Measurements from ENCODE around the gene TSEN15. TPM values are rescaled to one million over a fixed set of nuclear protein-coding genes. Genes with fewer than 3 reads are reported as not detected.

TSEN15 gene
- total RNA-seq, 1 experiment from 2014 or later = 31.1 TPM

DNA sequence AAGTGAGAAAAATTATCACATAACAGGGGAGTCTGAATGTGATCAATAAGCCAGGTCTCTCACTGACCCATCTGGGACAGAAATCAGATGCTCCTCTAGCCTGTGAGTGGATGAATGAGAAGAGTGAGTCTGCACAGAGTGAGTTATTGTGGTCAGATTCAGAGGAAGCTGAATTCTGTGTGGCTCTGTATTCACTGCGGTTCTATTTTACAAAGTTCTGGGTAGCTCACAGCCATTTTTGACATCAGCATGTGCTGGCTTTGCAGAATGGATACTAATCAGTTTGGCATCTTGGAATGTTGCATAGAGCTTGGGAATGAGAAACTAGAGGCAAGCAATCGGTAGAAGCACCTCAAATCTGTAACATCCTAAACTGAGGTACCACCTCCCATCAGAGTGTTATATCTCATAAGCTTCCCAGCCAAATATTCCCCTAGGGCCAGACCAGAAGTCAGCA, 17.8 kb upstream of the TSEN15 start:
- ChIA-PET CTCF (no interaction called here), RAD21 (ENCODE audit: low non-redundant PET in 1 of 2, low total read pairs in 2 of 2, uncharacterized antibody in 2 of 2, unreplicated experiment in 2 of 2) (no interaction called here)
- BruUV-seq (replicated peaks) = no TSS peak

DNA sequence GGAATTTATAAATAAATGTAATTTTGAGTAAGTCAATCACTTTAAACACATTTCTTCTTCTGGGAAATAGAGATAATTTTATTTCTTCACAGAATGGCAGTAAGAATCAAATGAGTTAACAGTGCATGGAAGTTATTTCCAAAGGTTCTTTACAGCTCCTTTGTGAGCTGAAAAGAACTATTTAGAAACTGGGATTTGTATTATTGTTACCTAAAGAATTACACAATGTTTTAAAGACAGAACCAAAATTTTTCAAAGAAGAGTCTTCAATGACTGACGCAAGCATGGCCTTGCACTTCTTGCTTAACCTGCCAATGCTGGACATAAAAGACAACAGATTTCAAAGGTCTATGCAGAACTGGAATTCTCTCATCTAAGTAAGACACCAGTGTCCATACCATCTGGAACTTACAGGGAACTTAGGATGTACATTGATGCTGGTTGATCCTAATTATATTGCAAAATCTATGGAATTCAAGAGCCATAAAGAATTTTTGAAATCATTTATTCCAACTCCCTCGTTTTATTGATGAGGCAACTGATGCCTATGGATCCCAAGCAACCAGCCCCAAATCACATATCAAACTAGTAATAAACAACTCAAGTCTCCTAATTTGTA, 16.7 kb upstream of the TSEN15 start:
- ChIA-PET CTCF (no interaction called here), RAD21 (ENCODE audit: low non-redundant PET in 1 of 2, low total read pairs in 2 of 2, uncharacterized antibody in 2 of 2, unreplicated experiment in 2 of 2) (no interaction called here), POLR2A (no interaction called here)
- Histone ChIP-seq H3K36me3 (ENCODE audit: control insufficient read depth in 1 of 2, insufficient read depth in 2 of 2, low read length in 2 of 2) (no peaks in the 10 kb centered on the region), H3K4me2 (ENCODE audit: low read length) (no peak overlapping the region), H3K9ac (ENCODE audit: low read length) (no peak overlapping the region), H2AFZ (ENCODE audit: low read depth, low read length, poor library complexity, severe bottlenecking) (no peak overlapping the region), H3K9me2 (ENCODE audit: insufficient read depth) (no peaks in the 10 kb centered on the region), H3K79me2 (ENCODE audit: insufficient read depth, low read length) (no peaks in the 10 kb centered on the region), H3K4me3 (replicated peaks in 1 of 2; ENCODE audit: low read depth in 1 of 2, low read length in 2 of 2) (no peak overlapping the region), H3K4me1 (ENCODE audit: control insufficient read depth in 1 of 2, insufficient read depth in 2 of 2, low read length in 2 of 2) (no peaks in the 10 kb centered on the region), H3K27ac (ENCODE audit: low read depth, low read length) (no peak overlapping the region), H3K9me3 (ENCODE audit: control insufficient read depth in 1 of 2, insufficient read depth in 1 of 2, low read depth in 1 of 2, low read length in 2 of 2) (no peaks in the 10 kb centered on the region), H4K20me1 (ENCODE audit: insufficient read depth) (no peaks in the 10 kb centered on the region), H3K27me3 (ENCODE audit: insufficient read depth, low read length) (no peaks in the 10 kb centered on the region)
- no peak for DNase-seq (ENCODE audit: low read depth, low spot score)
- BruUV-seq (replicated peaks) = no TSS peak
- intact Hi-C loops (cut with micrococcal nuclease) = no loop called here
- no peak for ATAC-seq
- TF ChIP-seq, protein P1, sequence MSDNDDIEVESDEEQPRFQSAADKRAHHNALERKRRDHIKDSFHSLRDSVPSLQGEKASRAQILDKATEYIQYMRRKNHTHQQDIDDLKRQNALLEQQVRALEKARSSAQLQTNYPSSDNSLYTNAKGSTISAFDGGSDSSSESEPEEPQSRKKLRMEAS (IDR thresholded peaks at IDR 0.05) = no peak
- no peak for TF ChIP-seq ELF1 (IDR thresholded peaks at IDR 0.05; ENCODE audit: borderline replicate concordance, low read depth)
- no peak for TF ChIP-seq FOSL1 (IDR thresholded peaks at IDR 0.05; ENCODE audit: low read depth)

More for the DNA sequence above, 17.8 kb upstream of the TSEN15 start:
- Histone ChIP-seq H3K79me2 (ENCODE audit: insufficient read depth, low read length) (no peaks in the 10 kb centered on the region), H3K9ac (ENCODE audit: low read length) (no peak overlapping the region), H3K4me1 (ENCODE audit: control insufficient read depth in 1 of 2, insufficient read depth in 2 of 2, low read length in 2 of 2) (no peaks in the 10 kb centered on the region), H3K4me3 (replicated peaks in 1 of 2; ENCODE audit: low read depth in 1 of 2, low read length in 2 of 2) (no peak overlapping the region), H3K9me3 (ENCODE audit: control insufficient read depth in 1 of 2, insufficient read depth in 1 of 2, low read depth in 1 of 2, low read length in 2 of 2) (no peaks in the 10 kb centered on the region), H3K27ac (ENCODE audit: low read depth, low read length) (no peak overlapping the region), H4K20me1 (ENCODE audit: insufficient read depth) (no peaks in the 10 kb centered on the region), H3K36me3 (ENCODE audit: control insufficient read depth in 1 of 2, insufficient read depth in 2 of 2, low read length in 2 of 2) (no peaks in the 10 kb centered on the region), H3K4me2 (ENCODE audit: low read length) (no peak overlapping the region), H3K9me2 (ENCODE audit: insufficient read depth) (no peaks in the 10 kb centered on the region), H2AFZ (ENCODE audit: low read depth, low read length, poor library complexity, severe bottlenecking) (no peak overlapping the region), H3K27me3 (ENCODE audit: insufficient read depth, low read length) (no peaks in the 10 kb centered on the region)
- DNase-seq (ENCODE audit: low read depth, low spot score) (no peak), ATAC-seq (no peak)
- TF ChIP-seq CBX3 (IDR thresholded peaks at IDR 0.05; ENCODE audit: low read depth) (no peak), ZFX (IDR thresholded peaks at IDR 0.05) (no peak)
- POLR2A ChIA-PET = no interaction called here
- intact Hi-C loops (cut with micrococcal nuclease) = no loop called here
